ENCODE data around the gene RDH5. TPM values are rescaled to one million over a fixed set of nuclear protein-coding genes. Genes with fewer than 3 reads are reported as not detected.

The RDH5 gene
- total and polyA plus RNA-seq, 4 donors = 9.2 to 61.7 (median 29.2) TPM

- Histone ChIP-seq H3K27ac (ENCODE audit: low read depth in 1 of 2, low read length in 2 of 2) (no peak overlapping the region), H3K9ac (ENCODE audit: low read depth in 1 of 2, low read length in 2 of 2) (no peak overlapping the region), H3K36me3 (ENCODE audit: control insufficient read depth in 4 of 4, insufficient read depth in 3 of 4, low read depth in 1 of 4, low read length in 3 of 4) (no peaks in the 10 kb centered on the region), H3K27me3 (ENCODE audit: control insufficient read depth in 4 of 4, insufficient read depth in 4 of 4, low read length in 3 of 4) (no peaks in the 10 kb centered on the region), H3K9me3 (ENCODE audit: control insufficient read depth in 4 of 4, low read length in 3 of 4) (no peaks in the 10 kb centered on the region), H3K4me1 (ENCODE audit: control insufficient read depth in 4 of 4, insufficient read depth in 4 of 4, low read length in 3 of 4) (peaks cover 5 to 16% (median 12%) of the 10 kb centered on the region in 4 donors), H3K4me3 (ENCODE audit: low read depth in 1 of 3, low read length in 3 of 3) (no peak overlapping the region)
- no peak for DNase-seq (ENCODE audit: low spot score)
- WGBS = 56% methylated on average over 3 of the region's 3 CpGs
- no peak for TF ChIP-seq MAX (IDR thresholded peaks at IDR 0.05)
- no peak for TF ChIP-seq RXRA (IDR thresholded peaks at IDR 0.05)
- no peak for TF ChIP-seq HNF4G (IDR thresholded peaks at IDR 0.05)
- no peak for TF ChIP-seq REST (IDR thresholded peaks at IDR 0.05)
- TF ChIP-seq FOXA1 (IDR thresholded peaks at IDR 0.05) = no peak
- TF ChIP-seq SP1 (IDR thresholded peaks at IDR 0.05) = no peak
These were observed 11.4 kb upstream of the RDH5 start for GRCh38 chr12:55708695-55709233.

- no peaks in the 10 kb centered on the region for H3K9me3 ChIP-seq (ENCODE audit: control insufficient read depth in 4 of 4, low read length in 3 of 4)
- DNase-seq (ENCODE audit: low spot score) = no peak
- H3K27me3 ChIP-seq (ENCODE audit: control insufficient read depth in 4 of 4, insufficient read depth in 4 of 4, low read length in 3 of 4) = no peaks in the 10 kb centered on the region
- no peaks in the 10 kb centered on the region for H3K36me3 ChIP-seq (ENCODE audit: control insufficient read depth in 4 of 4, insufficient read depth in 3 of 4, low read depth in 1 of 4, low read length in 3 of 4)
- peaks cover 16 to 33% (median 23%) of the 10 kb centered on the region in 4 donors for H3K4me1 ChIP-seq (ENCODE audit: control insufficient read depth in 4 of 4, insufficient read depth in 4 of 4, low read length in 3 of 4)
- no peak overlapping the region for H3K4me3 ChIP-seq (ENCODE audit: low read depth in 1 of 3, low read length in 3 of 3)
- H3K27ac ChIP-seq (ENCODE audit: low read depth in 1 of 2, low read length in 2 of 2) = no peak overlapping the region
- WGBS = 64% methylated on average over 4 of the region's 4 CpGs
- TF ChIP-seq CTCF (IDR thresholded peaks at IDR 0.05; ENCODE audit: low read depth, low read length, missing input control) = no peak
- no peak for TF ChIP-seq HNF4G (IDR thresholded peaks at IDR 0.05)
- TF ChIP-seq ZBTB33 (IDR thresholded peaks at IDR 0.05) = no peak
- no peak for TF ChIP-seq ATF3 (IDR thresholded peaks at IDR 0.05)
- no peak for TF ChIP-seq NR2F2 (IDR thresholded peaks at IDR 0.05)
- H3K9ac ChIP-seq (ENCODE audit: low read depth in 1 of 2, low read length in 2 of 2) = no peak overlapping the region
These were observed 8.2 kb upstream of the RDH5 start for GRCh38 chr12:55711786-55712553.

All from liver (tissue), 9 donors.